Neural cell (in vitro differentiated cells): ENCODE data around the gene TRABD2B. TPM values are rescaled to one million over a fixed set of nuclear protein-coding genes. Genes with fewer than 3 reads are reported as not detected.

Experiments
- H2AFZ ChIP-seq: fragments of 200-600, 300-800 bp; sonication (generic), shearing (Covaris generic); 2 replicates; pipeline ENCODE4 v1.6.0; 2014; ENCODE audit warnings: low read depth, mild to moderate bottlenecking, antibody characterized with exemption, low read length, moderate library complexity
- H3F3A ChIP-seq: fragments of 200-600 bp; shearing (Covaris generic); 2 replicates; pipeline ENCODE4 v1.6.1; 2016; ENCODE audit warnings: mild to moderate bottlenecking, moderate library complexity, mixed read lengths, antibody characterized with exemption, low read length; ENCODE audit not compliant: insufficient read depth, poor library complexity, severe bottlenecking
- H3K27ac ChIP-seq: fragments of 200-600, 300-800 bp; sonication (generic), shearing (Covaris generic); 2 replicates; pipeline ENCODE4 v1.5.1; 2014; ENCODE audit warnings: mild to moderate bottlenecking, low read length, moderate library complexity
- H3K27me3 ChIP-seq: fragments of 300-800, 200-600 bp; sonication (generic), shearing (Covaris generic); 2 replicates; pipeline ENCODE4 v1.6.0; 2014; ENCODE audit warnings: mild to moderate bottlenecking, low read depth, low read length, moderate library complexity; ENCODE audit not compliant: insufficient read depth
- H3K36me3 ChIP-seq: fragments of 300-800, 200-600 bp; sonication (generic), shearing (Covaris generic); 2 replicates; pipeline ENCODE4 v1.5.1; 2014; ENCODE audit warnings: mild to moderate bottlenecking, antibody characterized with exemption, low read length, moderate library complexity; ENCODE audit not compliant: insufficient read depth
- H3K4me2 ChIP-seq: fragments of 300-800, 200-600 bp; sonication (generic), shearing (Covaris generic); 2 replicates; pipeline ENCODE4 v1.6.0; 2014; ENCODE audit warnings: mild to moderate bottlenecking, low read length
- H3K4me3 ChIP-seq: fragments of 300-800, 200-600 bp; sonication (generic), shearing (Covaris generic); 2 replicates; pipeline ENCODE4 v1.5.1; 2014; ENCODE audit warnings: mild to moderate bottlenecking, low read length, moderate library complexity
- H3K79me2 ChIP-seq: fragments of 200-600 bp; shearing (Covaris generic); replicated peaks from 2 replicates; pipeline ENCODE4 v1.6.0; 2014; ENCODE audit warnings: mild to moderate bottlenecking, low read length, moderate library complexity; ENCODE audit not compliant: insufficient read depth
- H3K9ac ChIP-seq: fragments of 300-800, 200-600 bp; sonication (generic), shearing (Covaris generic); 2 replicates; pipeline ENCODE4 v1.6.1; 2016; ENCODE audit warnings: mild to moderate bottlenecking, low read length, mixed read lengths
- H3K9me2 ChIP-seq: fragments of 200-600 bp; shearing (Covaris generic); 2 replicates; pipeline ENCODE4 v1.6.1; 2016; ENCODE audit warnings: mild to moderate bottlenecking, low read length, mixed read lengths; ENCODE audit not compliant: insufficient read depth
- H3K9me3 ChIP-seq: fragments of 200-600, 300-800 bp; sonication (generic), shearing (Covaris generic); 2 replicates; pipeline ENCODE4 v1.6.1; 2016; ENCODE audit warnings: mild to moderate bottlenecking, mixed run types, low read length, moderate library complexity, mixed read lengths
- H4K20me1 ChIP-seq: fragments of 200-600 bp; shearing (Covaris generic); 2 replicates; pipeline ENCODE4 v1.6.1; 2016; ENCODE audit warnings: mild to moderate bottlenecking, mixed run types; ENCODE audit not compliant: insufficient read depth
- CTCF ChIP-seq: fragments of 450-650 bp; IDR thresholded peaks from 2 replicates; pipeline ENCODE4 v1.5.1; 2014; ENCODE audit warnings: antibody characterized with exemption, mild to moderate bottlenecking, moderate library complexity; ENCODE audit not compliant: poor library complexity, severe bottlenecking
- EP300 ChIP-seq: fragments of 450-650 bp; conservative IDR thresholded peaks from 2 replicates; pipeline ENCODE4 v1.6.1; 2014; ENCODE audit warnings: antibody characterized with exemption, mild to moderate bottlenecking, moderate library complexity; ENCODE audit not compliant: poor library complexity, severe bottlenecking
- EZH2 ChIP-seq: fragments of 200-600, 300-800 bp; shearing (Covaris generic), sonication (generic); IDR thresholded peaks from 2 replicates; pipeline ENCODE4 v1.6.1; 2014; ENCODE audit warnings: antibody characterized with exemption, low read length, borderline replicate concordance, mild to moderate bottlenecking; ENCODE audit not compliant: insufficient read depth, poor library complexity, severe bottlenecking
- MXI1 ChIP-seq: fragments of 450-650 bp; conservative IDR thresholded peaks from 2 replicates; pipeline ENCODE4 v1.6.1; 2014; ENCODE audit warnings: antibody characterized with exemption, mild to moderate bottlenecking; ENCODE audit not compliant: poor library complexity, severe bottlenecking
- POLR2AphosphoS5 ChIP-seq: IDR thresholded peaks from 2 replicates; pipeline ENCODE4 v1.6.1; 2012
- RAD21 ChIP-seq: fragments of 450-650 bp; conservative IDR thresholded peaks from 2 replicates; pipeline ENCODE4 v1.6.1; 2014; ENCODE audit warnings: antibody characterized with exemption, mild to moderate bottlenecking, moderate library complexity
- REST ChIP-seq: IDR thresholded peaks from 2 replicates; pipeline ENCODE4 v1.6.1; 2012; ENCODE audit warnings: borderline replicate concordance
- SMC3 ChIP-seq: fragments of 450-650 bp; conservative IDR thresholded peaks from 2 replicates; pipeline ENCODE4 v1.6.1; 2014; ENCODE audit warnings: antibody characterized with exemption, mild to moderate bottlenecking, moderate library complexity; ENCODE audit not compliant: poor library complexity
- TAF1 ChIP-seq: IDR thresholded peaks from 2 replicates; pipeline ENCODE4 v1.6.1; 2012; ENCODE audit warnings: low read depth
- polyA plus RNA-seq: library from polyadenylated mRNA; depleted of rRNA; stranded (reverse); fragments of >200 nt; gene quantifications from 2 replicates; pipeline ENCODE4 v1.2.3, GENCODE V29; 2014

The TRABD2B gene
- polyA plus RNA-seq, 1 donor from 2014 or later = 0.02 TPM

DNA sequence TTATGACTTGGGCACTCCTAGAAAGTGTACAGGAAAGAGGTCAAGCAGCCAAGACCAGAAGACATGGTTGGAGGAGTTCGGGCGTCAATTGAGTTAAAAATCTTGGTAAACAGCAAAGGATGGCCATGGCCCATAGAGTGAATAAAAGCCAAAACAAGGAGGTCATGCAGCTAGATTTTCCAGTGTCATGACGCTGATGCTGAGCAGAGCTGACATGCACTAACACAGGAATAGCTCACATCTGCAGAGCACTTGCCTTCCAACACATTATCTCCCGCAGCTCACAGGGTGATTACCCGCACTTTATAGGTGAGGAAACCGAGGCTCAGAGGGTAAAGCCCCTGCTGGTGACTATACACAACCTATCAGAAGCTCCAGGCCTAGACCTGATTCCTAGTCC is 49.7 kb downstream of the TRABD2B start:
- TF ChIP-seq RAD21 = no peak
- no peak for TF ChIP-seq EZH2
- no peak for TF ChIP-seq EP300
- TF ChIP-seq MXI1 = no peak
- TF ChIP-seq REST = no peak
- no peak for TF ChIP-seq SMC3
- no peak for TF ChIP-seq TAF1
- TF ChIP-seq CTCF = no peak
- no peak for TF ChIP-seq POLR2AphosphoS5
- H2AFZ ChIP-seq = no peak overlapping the region
- H3K27me3 ChIP-seq = no peaks in the 10 kb centered on the region
- H3F3A ChIP-seq = no peaks in the 10 kb centered on the region
- no peaks in the 10 kb centered on the region for H3K9me3 ChIP-seq
- H3K9ac ChIP-seq = no peak overlapping the region
- no peaks in the 10 kb centered on the region for H3K79me2 ChIP-seq
- H3K4me3 ChIP-seq = no peak overlapping the region
- no peaks in the 10 kb centered on the region for H3K36me3 ChIP-seq
- H3K27ac ChIP-seq = no peak overlapping the region
- H3K4me2 ChIP-seq = no peak overlapping the region
- no peaks in the 10 kb centered on the region for H4K20me1 ChIP-seq
- no peaks in the 10 kb centered on the region for H3K9me2 ChIP-seq

- no peak overlapping the region for H3K4me3 ChIP-seq
- H3K27ac ChIP-seq = no peak overlapping the region
- no peak overlapping the region for H2AFZ ChIP-seq
- no peaks in the 10 kb centered on the region for H3K79me2 ChIP-seq
- no peaks in the 10 kb centered on the region for H3K36me3 ChIP-seq
- no peak overlapping the region for H3K4me2 ChIP-seq
- H4K20me1 ChIP-seq = no peaks in the 10 kb centered on the region
- H3K9me3 ChIP-seq = no peaks in the 10 kb centered on the region
- H3F3A ChIP-seq = no peaks in the 10 kb centered on the region
- no peaks in the 10 kb centered on the region for H3K27me3 ChIP-seq
- TF ChIP-seq MXI1 = no peak
- no peak for TF ChIP-seq REST
- no peak for TF ChIP-seq RAD21
- no peak for TF ChIP-seq POLR2AphosphoS5
- TF ChIP-seq EZH2 = no peak
- TF ChIP-seq EP300 = no peak
- TF ChIP-seq CTCF = no peak
- no peak for TF ChIP-seq SMC3
- no peak for TF ChIP-seq TAF1
- no peak overlapping the region for H3K9ac ChIP-seq
- no peaks in the 10 kb centered on the region for H3K9me2 ChIP-seq
These were observed 52.6 kb downstream of the TRABD2B start for GRCh38 chr1:47944561-47944960.
